HG02973 (cell line): ENCODE measurements around the gene MTFR2.
A peak's percentile ranks its signal among the peaks of the same experiment; 100 is the strongest.

Experiments used
- ATAC-seq: cut with Tn5 transposase; IDR thresholded peaks from one replicate; pipeline ENCODE4 v1.9.1; 2021; ENCODE audit warnings: moderate library complexity; ENCODE audit not compliant: unreplicated experiment

The MTFR2 gene

DNA sequence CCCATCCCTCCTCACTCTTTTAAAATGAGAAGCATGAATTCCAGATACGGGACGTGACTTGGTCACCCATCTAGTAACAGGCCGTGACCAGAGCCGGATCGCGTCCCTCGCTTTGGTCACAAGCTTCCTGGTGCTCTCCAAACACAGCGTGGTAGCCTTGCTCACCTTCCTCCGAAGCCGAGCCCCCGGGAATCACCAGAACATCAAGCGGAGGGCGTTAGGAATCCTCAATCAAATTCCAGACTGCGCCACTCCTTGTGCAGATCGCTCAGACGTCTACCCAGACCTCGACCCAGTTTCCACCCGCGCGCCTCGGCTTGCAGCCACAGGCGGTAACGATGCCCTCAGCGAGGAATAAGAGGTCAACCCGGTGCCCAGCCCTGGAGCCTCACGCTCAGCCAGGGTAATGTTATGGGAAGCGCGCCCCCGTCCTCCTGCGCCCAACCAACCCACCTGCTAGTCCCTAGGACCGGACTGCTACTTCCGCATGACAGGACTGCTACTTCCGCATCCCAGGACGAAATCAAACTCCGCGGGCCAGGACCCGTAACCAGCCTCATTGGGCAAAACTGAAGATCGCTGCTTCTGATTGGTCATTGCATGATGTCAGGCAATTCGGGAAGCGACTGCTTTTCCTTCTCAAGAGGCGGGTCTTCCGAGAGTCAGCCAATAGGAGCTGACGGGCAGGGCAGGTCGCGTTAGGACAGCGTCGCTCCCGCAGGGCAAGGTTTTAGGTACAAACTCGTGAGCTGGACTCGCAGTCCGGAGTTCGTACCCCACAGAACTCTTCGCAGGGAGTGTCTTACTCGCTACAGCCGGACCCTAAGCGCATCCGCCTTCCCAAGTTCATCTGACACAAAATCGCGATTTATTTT, at the start of gene MTFR2:
Gene MTFR2, minus strand, starts transcription at position 501 of the 875 bp plus-strand sequence. CDS start 1,212 bp downstream, outside the sequence.
- peak; percentile 97 for ATAC-seq

- no peak for ATAC-seq
Observed at GRCh38 chr6:136294621-136295020, 44.5 kb upstream of the MTFR2 start.

GRCh38 chr6:136290410-136291010, 40.4 kb upstream of the MTFR2 start:
- ATAC-seq = peak; percentile 23

- ATAC-seq = peak; percentile 89
Observed at GRCh38 chr6:136289579-136290409, 39.7 kb upstream of the MTFR2 start, which contains the start of gene BCLAF1. Gene BCLAF1, minus strand, starts transcription at chr6:136289846. Its CDS starts 9,980 bp downstream, at chr6:136279866.

DNA sequence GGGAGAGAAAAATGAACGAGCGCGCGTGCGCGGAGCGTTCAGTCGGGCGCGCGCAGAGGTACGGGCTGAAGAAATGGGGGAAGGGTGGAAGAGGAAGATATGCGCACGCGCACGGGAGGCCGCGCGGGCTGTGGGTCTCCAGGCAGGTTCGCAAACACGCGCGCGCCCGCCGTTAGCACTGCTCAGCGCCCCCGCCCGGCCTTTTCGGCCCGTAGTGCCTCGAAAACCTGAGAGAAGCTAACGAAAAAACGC, 39.1 kb upstream of the MTFR2 start:
- ATAC-seq = peak; percentile 36

DNA sequence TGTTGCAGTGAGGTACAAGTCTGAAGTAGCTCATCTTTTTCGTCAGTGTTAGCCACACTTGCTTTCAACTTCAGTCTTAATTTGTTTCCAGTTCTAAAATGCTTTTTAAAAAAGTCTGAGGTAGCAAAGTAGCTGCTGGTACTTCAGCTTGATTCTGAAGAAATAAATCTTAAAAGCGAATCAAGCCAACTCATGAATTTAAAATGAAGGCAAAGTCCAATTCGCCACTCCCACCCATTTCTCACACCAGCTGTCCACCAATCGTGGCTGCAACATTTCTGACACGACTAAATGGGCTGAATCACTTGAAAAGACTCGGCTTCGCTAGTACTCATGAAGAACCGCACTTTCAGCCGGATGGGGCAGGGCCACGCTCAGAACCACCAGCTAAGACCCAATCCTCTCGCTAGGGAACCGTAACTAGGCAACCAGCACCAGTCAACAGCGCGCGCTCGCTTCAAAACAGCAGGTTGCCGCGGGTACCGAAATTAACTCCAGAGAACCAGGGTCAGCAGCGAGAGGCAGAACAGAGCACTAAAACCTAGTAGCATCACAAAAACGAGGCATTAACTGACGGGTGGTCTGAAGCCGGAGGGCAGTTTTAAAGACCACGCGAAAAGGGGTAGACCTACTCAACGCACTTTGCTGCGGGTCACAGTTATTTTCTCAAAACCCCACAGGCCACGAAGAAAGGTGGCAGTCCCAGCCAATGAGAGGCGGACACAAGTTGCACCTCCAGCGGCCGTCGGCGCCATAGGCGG, 38.6 kb upstream of the MTFR2 start:
- peak; percentile 47 for ATAC-seq

DNA sequence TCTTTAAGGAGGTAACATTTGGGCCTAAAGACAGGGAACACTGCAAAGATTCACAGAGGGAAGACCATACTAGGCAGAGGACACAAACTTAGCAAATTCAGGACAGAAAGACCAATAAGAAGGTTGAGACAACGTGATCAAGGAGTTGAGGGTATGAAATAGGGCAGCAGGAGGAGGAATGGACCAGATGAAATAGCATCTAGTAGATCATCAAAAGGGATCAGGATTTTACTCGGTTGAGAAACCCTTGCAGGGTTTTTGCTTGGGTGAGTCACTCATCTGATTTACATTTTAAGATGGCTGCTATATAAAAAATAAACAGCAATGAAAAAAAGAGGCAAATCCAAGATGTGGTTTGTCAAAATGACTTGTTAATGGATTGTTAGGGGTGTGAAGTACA, 34.8 kb upstream of the MTFR2 start:
- ATAC-seq = no peak

DNA sequence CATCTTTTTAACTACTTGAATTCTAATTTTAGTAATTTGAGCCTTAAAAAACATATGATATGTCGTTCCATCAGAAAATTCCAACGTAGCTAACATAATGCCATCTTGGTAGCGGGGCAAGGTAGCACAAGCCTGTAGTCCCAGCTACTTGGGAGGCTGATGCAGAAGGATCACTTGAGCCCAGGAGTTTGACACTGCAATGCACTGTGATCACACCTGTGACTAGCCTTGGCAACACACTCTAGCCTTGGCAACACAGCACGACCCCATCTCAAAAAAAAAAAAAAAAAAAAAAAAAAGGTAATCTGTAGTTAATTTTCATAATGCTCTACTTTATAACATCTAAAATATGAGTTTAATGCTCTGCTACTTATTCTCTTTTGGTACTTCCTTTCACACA, 32.8 kb upstream of the MTFR2 start:
- no peak for ATAC-seq

DNA sequence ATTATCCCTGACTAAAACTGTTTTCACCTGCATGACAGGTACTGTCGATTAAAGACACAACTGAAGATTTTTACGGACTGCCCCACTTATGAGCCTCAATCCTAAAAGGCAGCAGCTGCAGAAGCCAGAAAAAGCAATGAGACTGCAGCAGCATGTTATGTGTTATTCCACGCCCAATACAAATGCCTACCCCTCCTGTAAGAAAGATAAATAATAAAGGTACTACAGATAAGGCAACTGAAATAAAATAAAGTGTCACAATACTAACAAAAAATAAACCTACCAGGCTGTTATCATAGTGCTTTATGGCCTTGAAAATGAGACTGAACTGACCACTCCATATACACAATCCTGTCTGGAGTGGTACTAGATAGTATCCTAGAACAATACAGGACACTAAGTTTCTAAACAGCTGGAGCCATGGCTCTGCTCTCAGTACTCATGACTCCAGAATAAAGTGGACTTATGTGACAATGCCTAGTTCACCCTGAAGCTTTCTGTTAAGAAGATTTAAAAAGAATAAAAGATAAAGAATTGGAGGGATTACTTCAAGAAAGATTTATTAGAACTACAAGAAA, 30.0 kb upstream of the MTFR2 start:
- ATAC-seq = no peak

DNA sequence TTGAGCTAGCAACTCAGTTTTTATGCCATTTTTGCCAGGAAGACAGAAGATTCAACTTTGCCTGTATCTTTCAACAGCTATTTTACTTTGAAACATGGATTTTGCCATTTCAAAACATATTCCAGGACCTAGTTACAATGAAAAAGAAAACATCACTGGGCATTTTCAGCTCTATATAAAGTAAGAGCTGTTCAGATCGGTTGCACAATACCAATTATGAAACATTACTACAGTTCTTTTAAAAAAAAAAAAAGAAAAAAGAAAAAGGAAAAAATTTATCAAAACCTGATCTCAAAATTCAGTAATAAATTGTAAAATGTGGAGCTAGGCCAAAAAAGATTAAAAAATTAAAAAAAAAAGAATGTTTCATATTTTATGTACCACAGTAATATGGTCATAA, 24.0 kb upstream of the MTFR2 start:
- ATAC-seq = no peak

DNA sequence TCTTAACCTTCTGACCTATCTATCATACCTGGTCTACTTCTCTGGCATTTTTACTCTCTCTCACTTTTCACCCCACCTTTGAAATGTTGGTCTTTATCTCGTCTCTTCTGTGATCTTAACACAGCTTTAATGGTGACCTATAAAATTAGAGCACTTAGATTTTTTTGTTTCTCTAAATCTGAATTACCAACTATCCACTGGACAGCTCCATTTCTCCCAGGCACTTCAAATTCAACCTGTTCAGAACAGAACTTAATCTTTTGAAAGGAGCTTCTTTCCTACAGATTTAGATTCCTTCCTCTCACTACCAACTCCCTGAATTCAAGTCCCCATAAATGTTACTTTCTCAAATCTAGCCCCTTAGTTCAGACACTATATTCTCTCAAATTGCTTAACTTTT, 15.0 kb upstream of the MTFR2 start:
- ATAC-seq = no peak

GRCh38 chr6:136262940-136263339, 12.8 kb upstream of the MTFR2 start:
- no peak for ATAC-seq

DNA sequence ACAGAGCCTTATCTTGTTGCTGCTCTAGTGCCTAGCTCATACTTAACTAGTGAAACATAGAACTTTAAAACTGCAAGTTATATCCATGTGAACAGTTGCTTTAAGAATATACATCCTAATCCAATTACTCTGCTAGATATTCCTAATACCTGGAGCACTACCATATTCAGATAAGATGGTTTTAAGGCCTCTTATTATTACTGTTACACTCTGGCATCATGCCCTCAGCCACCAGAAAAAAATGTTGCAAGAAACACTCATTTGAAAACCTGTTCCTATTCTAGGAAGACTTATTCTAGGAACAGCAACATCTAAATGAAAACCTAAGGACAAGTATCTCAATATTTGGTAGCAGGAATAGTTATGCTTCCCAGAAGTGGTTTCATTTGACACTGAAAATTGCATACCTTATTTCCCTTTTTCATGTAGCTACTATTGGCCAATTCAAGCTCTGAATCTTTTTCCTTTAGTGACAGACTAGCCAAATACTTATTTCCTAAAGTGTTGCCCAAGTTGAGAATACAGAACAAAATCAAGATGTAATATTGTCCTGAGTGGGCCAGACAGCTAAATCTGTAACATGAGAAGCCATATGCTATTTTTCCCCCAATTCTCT, 4.8 kb upstream of the MTFR2 start:
- ATAC-seq = no peak

- no peak for ATAC-seq
Observed at GRCh38 chr6:136253734-136254133, 3.6 kb upstream of the MTFR2 start.

GRCh38 chr6:136252441-136252840, 2.3 kb upstream of the MTFR2 start:
- ATAC-seq = no peak

- ATAC-seq = no peak
Observed at GRCh38 chr6:136251394-136251793, 1.3 kb upstream of the MTFR2 start.

- ATAC-seq = peak; percentile 5
Observed at GRCh38 chr6:136250686-136251008, 536 bp upstream of the MTFR2 start.

GRCh38 chr6:136249336-136249735, 775 bp downstream of the MTFR2 start:
- no peak for ATAC-seq

DNA sequence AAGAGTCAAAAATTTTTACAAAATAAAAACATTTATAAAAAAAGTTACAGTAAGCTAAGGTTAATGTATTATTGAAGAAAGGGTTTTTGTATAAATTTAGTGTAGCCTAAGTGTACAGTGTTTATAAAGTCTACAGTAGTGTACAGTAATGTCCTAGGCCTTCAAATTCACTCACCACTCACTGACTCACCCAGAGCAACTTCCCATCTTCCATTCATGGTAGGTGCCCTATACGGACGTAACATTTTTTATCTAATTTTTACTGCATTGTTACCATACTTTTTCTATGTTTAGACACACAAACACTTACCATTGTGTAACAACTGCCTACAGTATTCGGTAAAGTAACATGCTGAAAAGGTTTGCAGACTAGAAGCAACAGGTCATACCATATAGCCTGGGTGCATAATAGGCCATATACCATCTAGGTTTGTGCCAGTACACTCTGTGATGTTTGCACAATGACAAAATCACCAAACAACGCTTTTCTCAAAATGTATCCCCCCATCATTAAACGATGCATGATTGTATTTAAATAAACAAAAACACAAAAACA, 6.0 kb downstream of the MTFR2 start:
- ATAC-seq = no peak
